ENCODE measurements around the gene DNM2.

DNM2 gene

DNA sequence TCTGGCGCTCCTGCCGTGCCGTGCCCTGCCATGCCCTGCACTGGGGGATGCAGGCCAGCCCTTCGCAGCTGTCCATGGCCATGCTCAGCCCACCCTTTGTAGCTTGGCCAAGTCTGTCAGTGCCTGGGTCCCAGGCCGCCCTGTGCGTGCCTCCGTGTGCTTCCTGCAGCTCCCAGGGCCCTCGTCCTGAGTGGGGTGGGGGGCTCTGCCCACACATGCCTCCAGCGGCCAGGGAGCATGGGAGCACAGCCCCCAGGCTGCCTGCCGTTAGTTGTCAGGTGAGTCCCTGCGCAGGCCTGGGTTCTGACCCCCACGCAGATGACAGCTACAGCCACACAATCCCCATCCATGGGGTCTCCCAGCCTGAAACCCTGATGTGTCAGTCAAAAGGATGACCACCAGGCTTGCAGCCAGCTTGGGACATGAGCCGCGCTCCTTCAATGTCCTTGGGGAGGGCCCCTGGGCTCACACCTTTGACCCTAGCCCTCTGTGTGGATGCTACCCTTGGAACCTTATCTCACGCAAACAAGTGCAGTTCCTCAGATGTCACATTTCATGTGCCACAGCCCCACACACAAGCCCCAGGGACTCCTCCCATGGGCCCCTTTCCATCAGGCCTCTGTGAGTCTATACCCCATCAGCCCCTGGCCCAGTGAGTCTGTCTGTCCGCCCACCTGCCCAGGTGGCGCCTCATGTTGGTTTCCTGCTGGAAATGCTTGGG, 93.7 kb downstream of the DNM2 start:
- in situ Hi-C loops (cut with MboI; ENCODE audit: low sequenced_read_pairs): no loop called here

DNA sequence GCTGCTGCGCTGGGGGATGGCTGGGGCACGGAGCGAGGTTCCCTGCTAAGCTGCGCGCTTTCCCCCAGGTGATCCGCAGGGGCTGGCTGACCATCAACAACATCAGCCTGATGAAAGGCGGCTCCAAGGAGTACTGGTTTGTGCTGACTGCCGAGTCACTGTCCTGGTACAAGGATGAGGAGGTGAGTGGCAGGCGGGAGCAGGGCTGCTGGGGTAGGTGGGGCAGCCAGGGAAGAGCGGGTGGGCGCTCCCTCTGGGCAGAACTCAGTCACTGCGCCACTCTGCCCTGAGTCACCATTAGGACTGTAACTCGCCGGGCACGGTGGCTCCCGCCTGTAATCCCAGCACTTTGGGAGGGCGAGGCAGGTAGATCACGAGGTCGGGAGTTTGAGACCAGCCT, 94.3 kb downstream of the DNM2 start:
- in situ Hi-C loops (cut with MboI; ENCODE audit: low sequenced_read_pairs): no loop called here

GRCh38 chr19:10812902-10813404, 95.1 kb downstream of the DNM2 start:
- in situ Hi-C loops (cut with MboI; ENCODE audit: low sequenced_read_pairs): no loop called here

DNA sequence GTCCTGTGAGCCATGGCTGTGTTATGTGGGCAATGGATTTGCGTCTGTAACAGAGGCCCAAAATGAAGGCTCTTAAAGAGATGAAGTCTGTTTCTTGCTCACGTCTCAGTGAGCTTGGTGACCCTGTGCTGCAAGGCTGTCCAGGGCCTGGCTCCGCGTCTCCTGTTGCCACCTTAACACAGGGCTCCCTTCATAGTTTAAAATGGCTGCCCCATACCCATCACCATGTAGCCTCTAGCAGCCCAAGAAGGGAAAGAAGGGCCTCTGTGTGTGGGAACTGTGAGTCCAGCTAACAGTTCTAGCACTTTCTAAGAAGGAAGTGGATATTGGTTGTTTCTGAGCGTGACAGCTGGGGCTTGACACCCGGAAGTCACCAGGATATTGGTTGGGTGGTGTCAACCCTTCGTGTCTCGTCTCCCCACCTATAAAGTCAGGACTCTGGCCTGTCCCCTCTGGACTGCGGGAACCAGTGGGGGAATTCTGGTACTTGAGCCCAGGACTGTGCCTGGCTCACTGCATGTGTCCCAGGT, 97.2 kb downstream of the DNM2 start:
- in situ Hi-C loops (cut with MboI; ENCODE audit: low sequenced_read_pairs): no loop called here

DNA sequence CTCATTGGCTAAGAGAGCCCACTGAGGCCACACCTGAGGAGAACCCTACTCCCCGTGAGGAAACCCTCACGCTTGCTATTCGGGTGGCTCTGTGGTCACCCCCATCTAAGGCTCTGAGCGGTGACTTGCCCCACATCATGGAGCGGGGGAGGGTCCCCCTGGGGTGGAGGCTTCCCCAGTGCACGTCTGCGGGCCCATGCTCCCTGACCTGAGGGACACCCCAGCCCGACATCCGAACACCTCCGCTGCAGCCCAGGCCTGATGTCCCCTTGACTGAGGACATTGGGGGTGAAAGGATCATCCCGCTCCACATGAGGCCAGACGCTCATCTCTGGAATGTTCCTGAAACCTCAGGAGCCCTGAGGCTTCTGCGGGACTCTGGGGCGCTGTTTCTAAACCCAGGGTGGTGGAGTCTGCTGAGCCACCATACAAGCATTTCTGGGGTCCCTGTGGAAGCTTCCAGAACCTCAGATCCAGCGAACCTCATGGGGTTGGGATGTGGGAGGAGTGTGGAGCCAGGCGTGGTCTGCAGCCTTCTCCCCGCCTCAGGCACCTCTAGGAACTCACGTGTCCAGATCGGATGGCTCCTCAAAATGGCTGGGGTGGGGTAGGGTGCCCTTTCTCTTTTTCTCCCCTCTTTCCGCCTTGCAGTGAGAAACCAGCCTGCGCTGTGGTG, 98.2 kb downstream of the DNM2 start:
- in situ Hi-C loops (cut with MboI; ENCODE audit: low sequenced_read_pairs): no loop called here

- in situ Hi-C loops (cut with MboI; ENCODE audit: low sequenced_read_pairs): no loop called here
Measured at GRCh38 chr19:10816691-10817090, 98.8 kb downstream of the DNM2 start.

DNA sequence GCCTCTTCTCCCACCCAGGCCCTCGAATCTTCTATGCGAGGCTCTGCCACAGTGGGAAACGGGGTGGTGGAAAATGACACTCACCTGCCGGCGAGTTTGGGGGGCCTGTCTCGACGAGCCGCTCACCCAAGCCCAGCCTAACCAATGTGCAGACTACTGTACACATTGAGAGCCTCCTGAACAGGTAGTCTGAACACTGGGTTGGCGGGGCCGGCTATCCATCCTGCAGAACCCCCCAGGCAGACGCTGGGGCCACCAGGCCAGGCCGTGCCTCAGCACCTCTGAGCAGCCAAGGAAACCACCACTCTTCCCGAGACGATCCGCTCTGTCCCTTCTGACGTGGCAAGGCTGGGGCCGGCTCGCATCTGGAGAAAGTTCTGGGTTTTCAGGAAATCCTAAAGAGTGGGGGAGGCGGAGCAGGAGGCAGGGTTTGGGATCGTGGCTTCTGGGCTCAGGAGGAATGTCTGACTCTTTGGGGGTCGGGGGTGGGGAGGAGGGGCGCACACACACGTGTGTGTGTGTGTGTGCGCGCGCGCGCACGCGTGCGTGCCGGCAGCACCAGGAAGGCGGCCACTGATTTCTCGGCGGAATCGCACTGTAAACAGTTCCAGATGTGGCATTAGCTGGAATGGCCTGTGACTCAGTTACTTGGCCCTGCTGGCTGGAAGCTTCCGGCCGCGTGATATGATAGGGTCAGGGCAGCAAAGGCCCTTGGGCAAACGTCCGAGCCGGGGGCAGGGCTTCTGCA, 99.6 kb downstream of the DNM2 start:
- in situ Hi-C loops (cut with MboI; ENCODE audit: low sequenced_read_pairs): no loop called here

GRCh38 chr19:10818301-10819123, 100.6 kb downstream of the DNM2 start:
- in situ Hi-C loops (cut with MboI; ENCODE audit: low sequenced_read_pairs): no loop called here

DNA sequence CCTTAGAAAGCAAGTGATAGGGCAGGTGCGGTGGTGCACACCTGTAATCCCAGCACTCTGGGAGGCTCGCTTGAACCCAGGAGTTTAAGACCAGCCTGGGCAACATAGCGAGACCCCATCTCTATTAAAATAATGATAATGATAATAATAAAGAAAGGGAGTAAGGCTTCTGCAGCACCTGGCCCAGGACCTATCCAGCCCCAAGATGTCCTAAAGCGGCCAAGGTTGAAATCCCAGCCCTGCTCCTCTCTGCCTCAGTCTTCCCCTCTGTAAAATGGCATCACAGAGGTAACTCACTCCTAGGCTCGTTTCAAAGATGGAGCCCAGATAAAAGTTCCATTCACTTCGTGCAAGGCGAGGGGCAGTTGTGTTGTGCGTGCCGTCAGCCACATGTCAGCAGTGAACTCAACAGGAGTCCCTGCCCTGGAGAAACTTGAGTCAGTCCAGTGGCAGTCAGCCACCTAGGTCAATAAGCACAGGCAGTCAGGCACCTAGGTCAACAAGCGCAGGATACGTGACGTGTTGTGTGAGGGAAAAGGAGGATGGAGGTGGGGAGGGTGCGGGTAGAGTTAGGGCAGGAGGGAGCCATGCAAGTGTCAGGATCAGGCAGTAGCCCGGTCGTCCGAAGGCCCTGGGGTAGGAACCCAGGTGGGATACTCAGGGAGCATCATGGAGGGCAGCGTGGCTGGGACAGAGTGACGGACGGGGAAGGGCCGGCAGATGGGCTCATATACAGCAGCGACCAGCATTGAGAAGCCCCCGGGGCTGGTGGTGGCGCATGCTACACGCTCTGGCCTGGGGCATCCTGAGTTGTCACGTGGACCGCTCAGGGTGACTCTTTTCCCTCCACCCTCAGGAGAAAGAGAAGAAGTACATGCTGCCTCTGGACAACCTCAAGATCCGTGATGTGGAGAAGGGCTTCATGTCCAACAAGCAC, 101.5 kb downstream of the DNM2 start:
- in situ Hi-C loops (cut with MboI; ENCODE audit: low sequenced_read_pairs): no loop called here

- in situ Hi-C loops (cut with MboI; ENCODE audit: low sequenced_read_pairs): no loop called here
Measured at GRCh38 chr19:10820173-10820572, 102.3 kb downstream of the DNM2 start.

- in situ Hi-C loops (cut with MboI; ENCODE audit: low sequenced_read_pairs): no loop called here
Measured at GRCh38 chr19:10823690-10824089, 105.8 kb downstream of the DNM2 start.

GRCh38 chr19:10826231-10826630, 108.4 kb downstream of the DNM2 start:
- in situ Hi-C loops (cut with MboI; ENCODE audit: low sequenced_read_pairs): no loop called here

DNA sequence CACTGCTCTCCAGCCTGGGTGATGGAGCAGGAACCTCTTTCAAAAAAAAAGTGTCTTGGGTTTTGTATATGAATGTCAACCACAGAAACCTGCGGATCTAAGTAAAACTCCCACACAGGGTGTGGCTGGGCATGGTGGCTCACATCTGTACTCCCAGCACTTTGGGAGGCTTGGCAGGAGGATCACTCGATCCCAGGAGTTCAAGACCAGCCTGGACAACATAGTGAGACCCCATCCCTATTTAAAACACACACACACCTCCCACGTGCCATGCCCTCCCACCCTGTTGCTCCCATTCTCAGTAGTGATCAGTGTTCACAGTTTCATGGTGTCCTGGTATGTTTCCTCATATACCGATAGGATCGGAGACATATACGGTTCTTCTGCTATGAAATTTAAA, 109.0 kb downstream of the DNM2 start:
- in situ Hi-C loops (cut with MboI; ENCODE audit: low sequenced_read_pairs): no loop called here

DNA sequence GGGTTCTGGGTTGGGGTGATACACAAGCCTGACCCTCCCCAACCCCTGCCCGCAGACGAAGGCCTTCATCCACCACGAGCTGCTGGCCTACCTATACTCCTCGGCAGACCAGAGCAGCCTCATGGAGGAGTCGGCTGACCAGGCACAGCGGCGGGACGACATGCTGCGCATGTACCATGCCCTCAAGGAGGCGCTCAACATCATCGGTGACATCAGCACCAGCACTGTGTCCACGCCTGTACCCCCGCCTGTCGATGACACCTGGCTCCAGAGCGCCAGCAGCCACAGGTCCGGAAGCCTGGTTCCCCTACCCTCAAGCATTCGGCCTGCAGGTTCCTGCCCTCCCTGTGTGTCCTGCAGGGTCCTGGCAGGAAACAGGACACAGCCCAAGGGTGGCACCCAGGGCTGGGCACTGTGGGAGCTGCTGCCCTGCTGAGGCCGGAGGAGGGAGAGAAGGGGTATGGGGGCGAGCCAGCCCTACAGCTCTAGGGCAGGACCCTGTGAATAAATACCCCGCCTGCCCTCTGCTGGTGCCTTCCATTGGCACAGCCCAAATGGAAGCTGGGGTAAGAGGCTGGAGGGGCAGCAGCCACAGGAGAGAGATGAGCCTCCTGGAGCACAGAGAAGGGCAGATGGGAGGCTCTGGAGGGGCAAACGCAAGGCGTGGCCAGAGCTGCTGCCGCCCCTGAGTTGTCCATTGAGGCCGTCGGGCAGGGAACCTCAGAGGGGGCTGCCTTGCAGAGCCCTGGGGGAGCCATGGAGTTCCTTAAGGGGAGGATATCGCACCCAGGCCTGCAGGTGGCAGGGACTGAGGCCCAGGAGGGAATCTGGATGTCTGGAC, 111.3 kb downstream of the DNM2 start:
- in situ Hi-C loops (cut with MboI; ENCODE audit: low sequenced_read_pairs): no loop called here

GRCh38 chr19:10829967-10830366, 112.1 kb downstream of the DNM2 start:
- in situ Hi-C loops (cut with MboI; ENCODE audit: low sequenced_read_pairs): no loop called here

- in situ Hi-C loops (cut with MboI; ENCODE audit: low sequenced_read_pairs): no loop called here
Measured at GRCh38 chr19:10830370-10830769, 112.5 kb downstream of the DNM2 start.

DNA sequence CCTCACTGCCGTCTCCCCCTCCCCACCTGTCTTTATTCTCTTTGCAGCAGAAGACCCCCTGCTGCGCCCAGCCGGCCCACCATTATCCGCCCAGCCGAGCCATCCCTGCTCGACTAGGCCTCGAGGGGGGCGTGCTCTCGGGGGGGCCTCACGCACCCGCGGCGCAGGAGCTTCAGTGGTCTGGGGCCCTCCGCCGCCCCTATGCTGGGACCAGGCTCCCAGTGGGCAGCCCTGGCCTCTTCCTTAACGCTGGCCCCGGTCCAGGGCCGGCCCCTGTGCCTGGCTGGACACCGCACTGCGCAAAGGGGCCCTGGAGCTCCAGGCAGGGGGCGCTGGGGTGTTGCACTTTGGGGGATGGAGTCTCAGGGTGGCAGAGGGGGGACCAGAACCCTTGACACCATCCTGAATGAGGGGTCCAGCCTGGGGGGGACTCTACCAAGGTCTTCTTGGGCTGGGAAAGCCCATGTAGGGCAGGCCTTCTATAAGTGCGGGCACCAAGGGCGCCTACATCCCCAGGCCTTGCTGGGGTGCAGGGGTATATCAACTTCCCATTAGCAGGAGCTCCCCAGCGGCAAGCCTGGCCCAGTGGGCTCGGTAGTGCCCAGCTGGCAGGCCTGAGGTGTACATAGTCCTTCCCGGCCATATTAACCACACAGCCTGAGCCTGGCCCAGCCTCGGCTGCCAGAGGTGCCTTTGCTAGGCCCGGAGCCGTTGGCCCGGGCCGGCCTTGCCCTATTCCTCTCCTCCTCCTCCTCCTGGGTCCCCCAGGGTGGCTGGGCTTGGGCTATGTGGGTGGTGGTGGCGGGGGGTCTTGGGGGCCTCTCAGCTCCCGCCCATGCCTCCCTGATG, 113.3 kb downstream of the DNM2 start:
- in situ Hi-C loops (cut with MboI; ENCODE audit: low sequenced_read_pairs): no loop called here

All from HL-60/S4 treated with phorbol 12-myristate 13-acetate at 8.2 ng/mL for 4 days and 3 days (cell line).